Astrocyte (in vitro differentiated cells and primary cell): ENCODE results near the gene DNTT.

Experiments
- EZH2 ChIP-seq: IDR thresholded peaks from 2 replicates; pipeline ENCODE4 v1.6.1; 2012; ENCODE audit warnings: mild to moderate bottlenecking, low read length, inconsistent platforms; ENCODE audit not compliant: insufficient read depth
- TF ChIP-seq, protein P1 (sequence below): IDR thresholded peaks from 2 replicates; pipeline ENCODE4 v1.5.1; 2011; ENCODE audit warnings: low read depth, mild to moderate bottlenecking, inconsistent platforms, low read length, moderate library complexity; ENCODE audit not compliant: insufficient read depth

DNA sequence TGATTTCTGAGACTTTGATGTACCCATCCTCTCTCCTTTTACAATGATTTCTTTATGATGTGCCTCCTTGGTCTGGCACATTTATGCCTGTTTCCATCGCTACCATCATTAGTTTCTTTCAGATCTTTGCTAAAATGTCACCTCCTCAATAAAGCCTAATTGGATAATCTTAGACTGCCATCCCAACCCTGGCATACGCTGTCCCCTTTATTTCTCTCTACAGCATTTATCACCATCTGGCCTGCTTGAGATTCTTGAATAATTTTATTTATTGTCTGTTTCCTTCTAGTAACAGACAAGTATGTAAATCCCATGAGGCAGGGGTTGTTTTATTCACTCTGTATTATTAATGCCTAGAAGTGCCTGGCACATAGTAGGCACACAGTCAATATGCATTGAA, 6.7 kb upstream of the DNTT start:
- TF ChIP-seq, protein P1, sequence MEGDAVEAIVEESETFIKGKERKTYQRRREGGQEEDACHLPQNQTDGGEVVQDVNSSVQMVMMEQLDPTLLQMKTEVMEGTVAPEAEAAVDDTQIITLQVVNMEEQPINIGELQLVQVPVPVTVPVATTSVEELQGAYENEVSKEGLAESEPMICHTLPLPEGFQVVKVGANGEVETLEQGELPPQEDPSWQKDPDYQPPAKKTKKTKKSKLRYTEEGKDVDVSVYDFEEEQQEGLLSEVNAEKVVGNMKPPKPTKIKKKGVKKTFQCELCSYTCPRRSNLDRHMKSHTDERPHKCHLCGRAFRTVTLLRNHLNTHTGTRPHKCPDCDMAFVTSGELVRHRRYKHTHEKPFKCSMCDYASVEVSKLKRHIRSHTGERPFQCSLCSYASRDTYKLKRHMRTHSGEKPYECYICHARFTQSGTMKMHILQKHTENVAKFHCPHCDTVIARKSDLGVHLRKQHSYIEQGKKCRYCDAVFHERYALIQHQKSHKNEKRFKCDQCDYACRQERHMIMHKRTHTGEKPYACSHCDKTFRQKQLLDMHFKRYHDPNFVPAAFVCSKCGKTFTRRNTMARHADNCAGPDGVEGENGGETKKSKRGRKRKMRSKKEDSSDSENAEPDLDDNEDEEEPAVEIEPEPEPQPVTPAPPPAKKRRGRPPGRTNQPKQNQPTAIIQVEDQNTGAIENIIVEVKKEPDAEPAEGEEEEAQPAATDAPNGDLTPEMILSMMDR, result no peak
- TF ChIP-seq EZH2, result no peak
